ENCODE data around the gene BCHE. TPM values are rescaled to one million over a fixed set of nuclear protein-coding genes. Genes with fewer than 3 reads are reported as not detected.
"Not testable (repeated sequence)": the region's sequence is repeated elsewhere in the genome, so short reads cannot be mapped to it uniquely, and the experiment has no call there.

Gene BCHE
- polyA plus RNA-seq, 1 donor, result 11.3 TPM

GRCh38 chr3:165817160-165817709 lies 20.0 kb downstream of the BCHE start:
- DNase-seq, result no peak

DNA sequence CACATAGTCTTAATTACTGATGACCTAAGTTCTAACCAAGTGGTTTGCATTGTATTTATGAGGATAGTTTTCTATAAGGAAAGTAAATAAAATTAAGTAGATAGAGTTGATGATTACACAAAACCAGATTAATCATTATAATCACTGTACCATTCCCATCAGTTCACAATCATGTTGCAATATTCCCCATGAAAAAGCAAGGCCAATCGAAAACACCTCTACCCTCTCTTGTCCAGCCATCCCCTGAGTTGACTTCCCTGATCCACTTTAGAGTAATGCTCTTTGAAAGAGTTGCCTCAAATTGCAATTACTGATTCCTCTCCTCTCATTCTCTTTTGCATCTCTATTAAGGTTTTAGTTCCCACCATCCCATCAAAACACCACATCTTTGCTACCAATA lies 21.0 kb downstream of the BCHE start:
- no peak for DNase-seq

GRCh38 chr3:165815682-165816081 lies 21.5 kb downstream of the BCHE start:
- no peak for DNase-seq

DNA sequence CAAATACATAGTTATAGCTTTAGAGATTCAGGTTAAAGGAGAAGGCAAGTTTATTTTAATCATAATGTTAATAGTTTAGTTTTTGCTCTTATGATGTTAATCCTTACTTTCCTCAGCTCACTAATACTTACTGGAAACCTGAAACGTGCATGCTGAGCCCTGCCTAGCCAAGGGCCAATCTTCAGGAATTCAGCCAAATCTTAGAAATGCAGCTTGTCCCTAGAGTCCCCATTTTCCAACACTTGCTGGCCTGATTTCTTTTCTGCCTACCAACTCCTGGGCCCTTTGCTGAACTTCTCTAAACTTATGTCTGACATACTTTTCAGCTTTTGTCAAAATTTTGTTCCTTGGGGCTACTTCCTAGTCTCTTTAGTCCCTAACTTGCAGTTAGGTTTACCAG lies 22.8 kb downstream of the BCHE start:
- no peak for DNase-seq

- DNase-seq, result not testable (repeated sequence)
Measured at GRCh38 chr3:165807937-165808336, 29.3 kb downstream of the BCHE start.

DNA sequence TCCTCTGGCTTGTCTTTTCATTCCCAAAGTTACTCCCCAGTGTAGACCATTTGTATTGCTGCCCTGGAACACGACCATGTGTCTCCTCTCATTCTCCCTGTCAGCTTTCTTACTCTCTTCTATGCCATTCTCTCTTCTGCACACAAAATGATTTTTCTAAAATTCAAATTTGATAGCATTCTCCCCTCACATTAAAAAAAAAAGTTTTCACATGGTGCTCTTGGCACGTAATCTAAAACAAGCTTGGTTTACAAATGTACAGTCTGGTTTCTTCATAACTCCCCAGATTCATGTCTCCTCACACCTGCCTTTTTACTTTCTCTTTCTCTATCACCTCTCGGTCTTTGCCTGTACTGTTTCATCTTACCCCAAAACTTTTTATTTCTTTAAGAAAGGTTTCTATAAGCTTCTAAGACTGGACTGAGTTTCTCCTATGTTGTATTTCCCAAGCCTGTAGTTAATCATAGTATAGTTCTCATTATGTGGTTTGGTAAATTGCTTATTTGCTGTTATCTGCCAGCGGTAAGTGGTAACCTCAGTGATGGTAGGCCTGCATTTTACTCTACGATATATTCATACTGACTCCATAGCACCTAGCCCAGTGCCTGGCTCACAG lies 31.2 kb downstream of the BCHE start:
- no peak for DNase-seq

DNA sequence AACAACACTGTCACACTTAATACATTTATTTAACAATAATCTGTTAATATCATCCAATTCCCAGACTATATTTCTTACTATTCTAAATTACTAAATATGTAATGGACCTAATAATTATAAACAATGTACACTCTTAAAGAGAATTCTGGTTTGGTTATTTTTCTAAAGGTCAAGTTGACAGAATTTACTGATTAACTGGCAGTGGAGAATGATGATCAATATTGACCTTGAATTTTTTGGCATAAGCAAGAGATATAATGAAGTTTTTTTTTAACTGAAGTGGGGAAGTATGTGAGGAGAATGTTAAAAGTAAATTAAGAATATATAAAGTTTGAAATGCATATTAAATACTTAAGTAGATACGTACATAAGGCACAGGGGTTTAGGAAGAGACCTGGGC lies 33.8 kb downstream of the BCHE start:
- DNase-seq, result no peak

DNA sequence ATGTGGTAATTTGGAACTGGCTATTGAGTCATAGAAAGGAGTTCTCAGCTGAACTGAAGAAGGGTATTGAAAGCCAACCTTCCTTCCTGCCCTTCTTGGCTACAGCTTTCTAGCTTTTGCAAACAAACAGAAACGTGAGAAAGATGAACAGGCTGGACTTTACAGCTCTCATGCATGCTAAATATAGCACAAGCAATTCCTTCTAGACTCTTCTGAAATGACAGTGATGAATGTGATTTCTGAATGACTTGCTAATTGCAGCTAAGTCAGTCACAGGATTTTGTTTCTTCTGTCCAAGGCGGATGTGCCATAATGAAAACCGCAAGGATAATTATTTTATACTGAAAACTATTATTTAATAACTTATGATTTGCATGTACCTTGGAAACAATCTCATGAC lies 36.3 kb downstream of the BCHE start:
- peak; percentile 11 for DNase-seq

DNA sequence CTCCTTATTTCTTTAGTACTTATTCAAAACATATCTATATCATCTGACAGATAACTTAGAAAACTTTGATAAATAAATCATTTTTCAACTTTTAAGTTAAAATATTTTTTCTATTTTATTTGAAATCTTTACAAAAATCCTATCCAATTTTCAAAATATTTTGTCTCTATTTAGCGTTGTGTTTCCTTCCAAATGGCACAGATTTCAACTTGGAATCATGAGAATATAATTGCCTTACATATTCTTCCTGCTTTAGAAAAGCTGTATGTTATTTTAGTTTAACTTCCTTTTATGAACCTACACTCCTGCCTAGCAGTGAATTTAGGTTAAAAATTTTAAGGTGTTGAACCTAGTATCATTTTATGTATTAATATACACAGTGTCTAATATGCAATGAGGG lies 38.2 kb downstream of the BCHE start:
- no peak for DNase-seq

- no peak for DNase-seq
Measured at GRCh38 chr3:165797551-165797950, 39.7 kb downstream of the BCHE start.

GRCh38 chr3:165796701-165797100 lies 40.5 kb downstream of the BCHE start:
- no peak for DNase-seq

GRCh38 chr3:165788531-165788930 lies 48.7 kb downstream of the BCHE start:
- DNase-seq, result no peak

GRCh38 chr3:165786013-165786412 lies 51.2 kb downstream of the BCHE start:
- DNase-seq, result no peak

GRCh38 chr3:165784337-165784736 lies 52.9 kb downstream of the BCHE start:
- DNase-seq, result no peak

DNA sequence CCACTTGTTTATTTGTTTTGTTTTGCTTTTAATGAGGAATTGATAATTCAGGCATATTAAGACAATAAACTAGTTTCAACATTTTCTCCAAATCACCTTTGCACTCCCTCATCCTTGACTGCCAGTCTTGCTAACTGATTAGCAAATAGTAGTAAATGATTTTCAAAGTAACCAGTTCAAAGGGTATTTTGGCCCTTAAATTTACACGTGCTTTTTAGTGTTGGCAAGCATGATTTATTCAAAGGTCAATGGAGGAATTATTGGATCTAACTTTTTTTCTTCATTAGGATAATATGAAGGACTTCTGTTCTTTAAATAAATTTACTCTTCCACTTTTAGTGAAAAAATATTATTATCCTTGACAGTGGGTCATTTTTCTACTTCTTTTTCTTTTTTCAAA lies 53.8 kb downstream of the BCHE start:
- no peak for DNase-seq

GRCh38 chr3:165778891-165779290 lies 58.3 kb downstream of the BCHE start:
- no peak for DNase-seq

GRCh38 chr3:165778456-165778855 lies 58.8 kb downstream of the BCHE start:
- no peak for DNase-seq

GRCh38 chr3:165775824-165776223 lies 61.4 kb downstream of the BCHE start:
- DNase-seq, result no peak

DNA sequence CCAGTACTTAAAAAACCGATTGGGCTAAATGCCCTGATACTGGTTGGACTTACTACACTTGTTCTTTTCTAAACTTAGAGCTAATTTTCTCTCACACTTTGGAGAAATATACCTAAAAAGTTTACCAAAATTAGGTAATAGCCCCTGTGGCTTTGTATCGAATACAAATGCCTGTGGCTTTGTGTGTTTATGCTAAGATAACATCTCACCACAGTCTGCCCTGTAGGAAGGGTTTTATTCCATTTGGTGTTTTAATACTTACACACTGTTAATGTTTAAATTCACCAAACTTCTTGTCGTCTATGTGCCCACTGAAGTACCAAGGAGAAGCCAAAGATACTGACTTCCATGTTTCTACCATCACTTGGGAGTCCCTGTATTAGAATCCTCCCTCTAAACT lies 66.4 kb downstream of the BCHE start:
- DNase-seq, result no peak

GRCh38 chr3:165768680-165769079 lies 68.5 kb downstream of the BCHE start:
- no peak for DNase-seq

DNA sequence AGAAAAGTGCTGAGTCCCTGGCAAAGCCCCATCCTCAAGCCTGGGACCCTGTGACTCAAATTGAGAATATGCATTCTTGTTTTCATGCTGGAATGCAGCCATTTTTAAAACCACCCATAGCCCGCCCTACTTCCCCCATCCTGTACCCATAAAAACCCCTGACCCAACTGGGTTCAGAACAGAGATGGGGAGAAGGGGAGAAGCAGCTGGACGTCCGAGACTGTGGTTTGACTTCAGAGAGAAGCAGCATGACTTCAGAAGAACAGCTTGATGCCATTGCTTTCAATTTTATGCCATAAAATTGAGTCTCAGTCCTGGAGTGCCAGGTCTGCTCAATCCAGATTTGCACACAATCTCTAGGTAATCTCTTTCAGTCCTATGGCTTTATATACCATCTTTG lies 78.2 kb downstream of the BCHE start:
- DNase-seq, result no peak

DNA sequence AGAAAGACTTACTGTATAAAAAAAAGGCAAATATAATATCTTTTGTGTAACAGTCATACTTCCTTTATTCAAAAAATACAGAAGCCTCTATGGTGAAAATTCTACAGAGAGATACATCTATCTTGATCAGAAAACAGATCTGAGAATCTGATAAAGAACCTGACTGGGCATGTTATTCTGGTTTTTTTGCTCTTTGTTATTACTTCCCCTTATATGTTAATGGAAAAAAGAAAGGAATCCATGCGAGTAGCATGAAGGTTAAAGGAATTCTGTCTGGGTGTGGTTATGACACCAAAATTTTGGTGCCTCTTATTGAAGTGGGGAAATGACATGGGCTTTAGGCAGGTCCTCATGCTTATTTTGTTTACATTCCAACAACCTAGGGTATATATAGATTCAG lies 81.7 kb downstream of the BCHE start:
- no peak for DNase-seq

GRCh38 chr3:165754219-165755007 lies 82.8 kb downstream of the BCHE start:
- DNase-seq, result no peak

DNA sequence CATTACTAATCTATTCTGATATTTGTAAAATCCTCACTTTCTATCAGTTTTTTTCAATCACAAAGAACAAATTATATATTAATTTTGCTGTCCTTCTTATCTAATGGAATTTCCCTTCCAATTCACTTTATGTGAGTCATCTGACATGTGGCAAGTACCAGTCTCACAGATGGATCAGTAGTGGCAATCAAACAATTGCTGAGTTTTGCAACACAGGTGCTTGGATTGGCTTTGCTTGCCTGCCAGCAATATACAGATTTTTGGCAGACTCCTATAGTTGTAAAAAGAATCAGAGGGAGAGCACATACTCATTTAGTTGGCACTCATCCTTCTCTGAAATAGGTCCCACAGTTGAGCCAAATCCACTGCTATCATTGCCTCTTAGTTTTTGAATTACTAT lies 83.7 kb downstream of the BCHE start:
- no peak for DNase-seq

Data from left kidney (tissue), 2 donors.